GM19397 (cell line): ENCODE results near the gene NDUFAF8.

Experiments
- ATAC-seq: cut with Tn5 transposase; IDR thresholded peaks from one replicate; pipeline ENCODE4 v1.9.1; 2021; ENCODE audit warnings: mild to moderate bottlenecking, moderate library complexity; ENCODE audit not compliant: unreplicated experiment

The NDUFAF8 gene

GRCh38 chr17:81237591-81238489 lies 1.3 kb upstream of the NDUFAF8 start:
- no peak for ATAC-seq

- ATAC-seq = peak; percentile 3
These were observed 666 bp upstream of the NDUFAF8 start for GRCh38 chr17:81238490-81238814.

- no peak for ATAC-seq
These were observed 817 bp downstream of the NDUFAF8 start for GRCh38 chr17:81239714-81240555.

GRCh38 chr17:81240761-81241160 lies 1.6 kb downstream of the NDUFAF8 start:
- no peak for ATAC-seq

- ATAC-seq = no peak
These were observed 2.1 kb downstream of the NDUFAF8 start for GRCh38 chr17:81241203-81241602.

- no peak for ATAC-seq
These were observed 2.7 kb downstream of the NDUFAF8 start for GRCh38 chr17:81241648-81242420.

- no peak for ATAC-seq
These were observed 3.6 kb downstream of the NDUFAF8 start for GRCh38 chr17:81242421-81243332.

- ATAC-seq = no peak
These were observed 4.2 kb downstream of the NDUFAF8 start for GRCh38 chr17:81243333-81243664.

GRCh38 chr17:81244358-81245023 lies 5.4 kb downstream of the NDUFAF8 start:
- ATAC-seq = no peak

GRCh38 chr17:81245024-81245664 lies 6.0 kb downstream of the NDUFAF8 start:
- no peak for ATAC-seq

GRCh38 chr17:81245665-81246342 lies 6.7 kb downstream of the NDUFAF8 start:
- no peak for ATAC-seq

- ATAC-seq = no peak
These were observed 7.2 kb downstream of the NDUFAF8 start for GRCh38 chr17:81246343-81246670.

- no peak for ATAC-seq
These were observed 7.7 kb downstream of the NDUFAF8 start for GRCh38 chr17:81246679-81247338.

GRCh38 chr17:81247339-81247990 lies 8.3 kb downstream of the NDUFAF8 start:
- no peak for ATAC-seq

GRCh38 chr17:81248649-81249048 lies 9.5 kb downstream of the NDUFAF8 start:
- ATAC-seq = no peak

- ATAC-seq = no peak
These were observed 10.3 kb downstream of the NDUFAF8 start for GRCh38 chr17:81249223-81250040.
